ENCODE results near the gene ABCC6. TPM values are rescaled to one million over a fixed set of nuclear protein-coding genes. Genes with fewer than 3 reads are reported as not detected.
A peak's percentile ranks its signal among the peaks of the same experiment; 100 is the strongest.
"Not testable (repeated sequence)": the region's sequence is repeated elsewhere in the genome, so short reads cannot be mapped to it uniquely, and the experiment has no call there.

Gene ABCC6
- total RNA-seq, 2 experiments from 2014 or later, result not detected

DNA sequence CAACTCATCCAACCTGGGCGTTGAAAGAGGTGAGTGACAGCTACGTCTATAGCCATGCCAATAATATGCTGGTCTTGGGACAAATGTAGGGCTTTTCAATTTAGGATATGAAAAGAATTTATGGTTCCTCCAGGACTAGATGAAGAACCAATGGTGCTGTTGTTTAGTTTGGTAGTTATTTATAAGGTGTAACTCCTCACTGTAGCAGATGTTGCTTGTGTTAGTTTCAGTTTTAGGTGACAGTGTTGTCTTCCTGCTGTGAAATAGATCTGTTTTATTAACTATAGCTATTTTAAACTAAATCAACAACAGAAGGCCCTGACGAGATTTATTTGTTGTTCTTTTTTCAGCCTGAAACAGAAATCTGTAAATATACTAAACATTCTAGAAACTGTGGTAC is 24.1 kb upstream of the ABCC6 start:
- H3K9me3 Mint-ChIP-seq; POLR2A ChIA-PET; H3K27ac Mint-ChIP-seq; DNase-seq; H3K36me3 Mint-ChIP-seq; H3K4me1 Mint-ChIP-seq; H3K4me3 Mint-ChIP-seq; H3K27me3 Mint-ChIP-seq; ATAC-seq (ENCODE audit: low read depth): not testable (repeated sequence)

DNA sequence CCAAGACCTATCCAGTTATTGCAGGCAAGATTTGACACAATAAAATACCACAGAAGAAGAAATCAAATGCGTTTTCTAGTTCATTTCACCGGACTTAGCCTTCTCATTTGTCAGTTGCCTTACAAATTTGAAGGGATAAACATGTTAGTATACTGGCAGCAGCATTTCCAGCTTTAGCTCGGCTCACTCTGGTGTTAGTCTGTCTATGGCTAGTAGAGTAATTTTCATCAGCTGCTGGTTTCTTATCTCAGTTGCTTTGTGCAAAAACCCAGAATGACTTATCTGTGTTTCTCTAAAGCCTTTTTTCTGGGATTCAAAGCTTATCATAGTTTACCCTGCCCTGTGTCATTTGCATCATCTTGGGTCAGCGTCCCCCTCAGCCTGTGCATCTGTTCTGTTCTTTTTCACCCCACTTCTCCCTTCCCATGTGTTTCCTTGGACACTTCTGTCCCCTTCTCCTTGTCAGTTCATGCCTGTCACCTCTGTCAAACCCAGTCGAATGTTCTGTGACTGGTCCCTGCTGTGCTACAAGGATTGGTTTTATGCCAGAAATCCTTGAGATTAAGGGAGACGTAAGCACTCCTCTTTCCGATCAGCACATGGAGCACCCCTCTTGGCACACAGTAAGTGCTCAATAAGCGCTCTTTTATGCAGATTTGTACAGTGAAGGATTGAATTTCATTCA is 23.4 kb upstream of the ABCC6 start:
- H3K9me3 Mint-ChIP-seq, POLR2A ChIA-PET, H3K4me3 Mint-ChIP-seq: not testable (repeated sequence)

DNA sequence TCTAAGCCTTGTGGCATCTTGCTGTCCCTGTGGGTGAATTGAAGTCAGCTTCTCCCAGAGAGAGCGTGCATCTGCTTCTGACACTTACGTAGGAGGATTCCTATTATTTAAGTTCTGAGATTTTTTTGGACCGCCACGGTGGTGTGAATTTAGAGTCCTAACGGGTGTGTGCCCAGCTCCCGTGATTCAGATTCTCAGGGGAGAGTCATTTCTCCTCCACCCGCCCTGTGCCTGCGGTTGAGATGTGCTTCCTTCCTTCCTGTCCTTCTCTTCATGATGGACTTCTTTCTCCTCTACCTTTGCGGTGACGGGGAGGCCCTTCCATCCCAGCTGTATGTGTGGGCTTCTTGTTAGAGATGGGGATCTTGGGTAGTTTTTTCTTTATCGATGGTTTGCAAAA is 20.6 kb upstream of the ABCC6 start:
- H3K4me1 Mint-ChIP-seq; ATAC-seq (ENCODE audit: low read depth); POLR2A ChIA-PET; H3K9me3 Mint-ChIP-seq; DNase-seq; H3K27me3 Mint-ChIP-seq; H3K36me3 Mint-ChIP-seq; H3K4me3 Mint-ChIP-seq; H3K27ac Mint-ChIP-seq: not testable (repeated sequence)

More for the DNA sequence above, 23.4 kb upstream of the ABCC6 start:
- ATAC-seq (ENCODE audit: low read depth); DNase-seq; H3K4me1 Mint-ChIP-seq; H3K27me3 Mint-ChIP-seq; H3K27ac Mint-ChIP-seq; H3K36me3 Mint-ChIP-seq: not testable (repeated sequence)

DNA sequence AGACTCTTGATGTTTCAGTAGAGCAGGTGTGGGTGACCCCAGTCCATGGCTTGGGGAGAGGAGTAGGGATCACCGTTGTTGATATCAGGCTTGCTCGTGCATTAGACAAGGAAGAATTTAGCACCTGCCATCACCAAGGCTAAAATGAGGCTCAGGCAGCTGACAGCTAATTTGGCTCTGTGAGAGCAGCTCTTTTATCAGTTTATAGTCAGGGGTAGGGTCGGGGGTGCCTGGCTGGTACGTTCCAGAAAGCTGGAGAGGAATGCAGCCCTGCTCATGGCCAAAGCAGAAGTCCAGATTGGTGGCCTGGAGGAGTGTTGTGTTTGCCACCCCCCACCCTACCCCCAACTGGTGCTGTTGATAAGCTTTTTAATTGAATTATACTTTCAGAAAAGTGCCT is 17.4 kb upstream of the ABCC6 start:
- POLR2A ChIA-PET, H3K4me3 Mint-ChIP-seq: not testable (repeated sequence)

DNA sequence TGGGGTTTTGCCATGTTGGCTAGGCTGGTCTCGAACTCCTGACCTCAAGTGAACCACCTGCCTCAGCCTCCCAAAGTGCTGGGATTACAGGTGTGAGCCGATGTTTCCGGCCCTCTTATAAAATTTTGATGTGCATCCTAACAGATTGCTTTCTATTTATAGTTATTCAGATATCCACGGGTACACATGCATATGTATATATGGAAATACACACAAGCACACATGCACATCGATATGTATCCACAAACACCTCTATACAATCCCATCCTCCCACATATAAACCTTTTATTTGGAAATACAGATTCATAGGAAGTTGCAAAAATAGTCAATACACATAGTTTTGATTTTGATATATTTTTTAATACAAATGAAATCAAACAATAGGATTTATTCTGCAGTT is 14.4 kb upstream of the ABCC6 start:
- H3K27me3 Mint-ChIP-seq; H3K9me3 Mint-ChIP-seq; H3K4me3 Mint-ChIP-seq; DNase-seq; H3K27ac Mint-ChIP-seq; ATAC-seq (ENCODE audit: low read depth); H3K4me1 Mint-ChIP-seq; POLR2A ChIA-PET; H3K36me3 Mint-ChIP-seq: not testable (repeated sequence)

More for the DNA sequence above, 17.4 kb upstream of the ABCC6 start:
- ATAC-seq (ENCODE audit: low read depth); H3K9me3 Mint-ChIP-seq; DNase-seq; H3K36me3 Mint-ChIP-seq; H3K27me3 Mint-ChIP-seq; H3K27ac Mint-ChIP-seq; H3K4me1 Mint-ChIP-seq: not testable (repeated sequence)

DNA sequence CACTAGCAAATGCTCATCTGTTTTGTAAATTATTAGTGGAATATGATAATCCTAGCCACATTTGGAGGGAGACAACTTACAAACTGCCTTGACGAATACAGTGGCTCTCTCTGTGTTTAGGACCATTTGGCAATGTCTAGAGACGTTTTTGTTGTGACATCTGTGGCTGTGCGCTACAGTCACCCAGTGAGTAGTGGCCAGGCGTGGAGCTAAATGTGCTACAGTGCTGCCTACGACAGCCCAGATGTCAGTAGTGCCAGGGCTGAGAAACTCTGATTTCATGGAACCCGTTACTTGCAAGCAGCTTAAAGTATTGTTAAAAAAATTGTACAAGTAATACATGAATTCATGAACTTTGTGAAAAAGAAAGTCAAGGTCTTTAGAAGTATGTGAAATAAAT is 13.8 kb upstream of the ABCC6 start:
- DNase-seq; H3K36me3 Mint-ChIP-seq; H3K4me1 Mint-ChIP-seq; POLR2A ChIA-PET; ATAC-seq (ENCODE audit: low read depth); H3K27me3 Mint-ChIP-seq; H3K9me3 Mint-ChIP-seq; H3K27ac Mint-ChIP-seq; H3K4me3 Mint-ChIP-seq: not testable (repeated sequence)

DNA sequence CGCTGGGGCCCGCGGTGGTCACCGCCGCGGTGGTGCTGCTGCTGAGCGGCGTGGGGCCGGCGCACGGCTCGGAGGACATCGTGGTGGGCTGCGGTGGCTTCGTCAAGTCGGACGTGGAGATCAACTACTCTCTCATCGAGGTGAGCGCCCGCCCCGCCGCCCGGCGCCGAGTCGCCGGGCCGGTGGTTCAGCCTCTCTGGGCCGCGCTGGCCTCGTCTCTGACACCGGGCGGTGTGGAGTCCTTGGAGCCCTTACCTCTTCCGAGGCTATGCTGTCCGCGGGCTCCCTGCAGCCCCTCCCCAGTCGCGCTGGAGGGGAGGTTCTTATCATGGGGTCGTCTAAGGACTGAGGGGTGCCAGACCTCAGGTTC is 9.4 kb upstream of the ABCC6 start:
- H3K4me3 Mint-ChIP-seq, H3K27ac Mint-ChIP-seq, DNase-seq, H3K4me1 Mint-ChIP-seq, H3K9me3 Mint-ChIP-seq, H3K36me3 Mint-ChIP-seq, H3K27me3 Mint-ChIP-seq, POLR2A ChIA-PET: not testable (repeated sequence)
- peak; percentile 46 for ATAC-seq (ENCODE audit: low read depth)

DNA sequence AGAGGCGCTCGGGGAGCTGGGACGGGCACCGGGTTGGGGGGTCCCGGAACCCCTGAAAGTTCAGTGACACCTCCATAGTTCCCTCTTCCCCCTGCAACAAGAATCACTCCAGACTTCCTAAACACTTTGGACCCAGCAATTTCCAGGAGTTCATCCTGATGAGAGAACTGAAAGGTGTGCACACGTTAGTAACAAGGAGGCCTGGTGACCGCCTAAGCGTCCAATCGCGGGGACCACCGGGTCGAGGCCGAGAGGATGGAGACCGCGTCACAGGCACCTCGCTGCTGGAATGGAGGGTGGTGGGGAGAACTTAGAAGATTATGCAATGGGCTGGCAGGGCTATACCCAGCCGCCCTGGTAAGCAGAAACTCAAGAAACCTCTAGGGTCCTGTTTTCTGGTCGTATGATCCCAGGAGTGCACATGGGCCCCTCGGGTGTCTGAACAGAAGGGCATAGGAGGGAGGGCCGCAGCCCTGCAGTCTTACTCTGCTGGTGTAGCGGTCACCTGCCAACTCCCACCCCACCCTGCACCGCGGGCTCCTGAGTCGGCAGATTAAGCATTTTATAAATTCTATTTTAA is 458 bp upstream of the ABCC6 start:
- DNase-seq, H3K9me3 Mint-ChIP-seq, H3K27ac Mint-ChIP-seq, H3K36me3 Mint-ChIP-seq, POLR2A ChIA-PET, H3K4me1 Mint-ChIP-seq, H3K27me3 Mint-ChIP-seq: not testable (repeated sequence)
- H3K4me3 Mint-ChIP-seq, result peak overlapping the region; percentile 37
- peak; percentile 51 for ATAC-seq (ENCODE audit: low read depth)

DNA sequence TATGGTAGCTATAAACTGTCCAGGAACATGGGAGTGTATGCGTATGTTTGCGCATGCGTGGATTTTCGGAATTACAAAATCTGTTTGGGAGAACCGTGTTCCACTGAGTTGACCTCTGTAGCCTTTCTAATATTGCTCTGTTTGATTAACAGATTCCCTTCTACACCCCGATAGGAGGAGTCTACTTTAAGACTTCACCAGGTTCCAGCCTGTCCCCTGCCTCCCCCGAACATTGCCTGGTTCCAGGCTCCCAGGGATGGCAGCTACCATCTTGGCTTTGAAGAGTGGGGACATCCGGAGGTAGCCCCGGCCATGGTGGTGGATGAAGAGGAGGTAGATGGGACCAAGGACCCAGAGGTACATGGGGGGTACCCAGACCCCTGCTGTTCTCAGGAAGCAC is 1.9 kb downstream of the ABCC6 start:
- POLR2A ChIA-PET; DNase-seq; H3K9me3 Mint-ChIP-seq; H3K36me3 Mint-ChIP-seq; H3K4me3 Mint-ChIP-seq; H3K4me1 Mint-ChIP-seq; H3K27me3 Mint-ChIP-seq; H3K27ac Mint-ChIP-seq; ATAC-seq (ENCODE audit: low read depth): not testable (repeated sequence)

DNA sequence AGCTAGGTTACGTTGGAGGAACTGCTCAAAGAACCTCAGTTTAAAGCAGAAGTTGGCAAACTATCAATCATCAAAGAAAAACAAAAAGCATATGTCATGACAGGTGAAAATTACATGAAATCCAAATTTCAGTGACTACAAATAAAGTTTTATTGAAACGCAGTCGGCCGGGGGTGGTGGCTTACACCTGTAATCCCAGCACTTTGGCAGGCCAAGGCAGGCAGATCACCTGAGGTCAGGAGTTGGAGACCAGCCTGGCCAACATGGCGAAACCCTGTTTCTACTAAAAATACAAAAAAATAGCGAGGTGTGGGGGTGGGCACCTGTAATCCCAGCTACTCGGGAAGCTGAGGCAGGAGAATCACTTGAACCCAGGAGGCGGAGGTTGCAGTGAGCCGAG is 2.8 kb downstream of the ABCC6 start:
- ATAC-seq (ENCODE audit: low read depth); H3K36me3 Mint-ChIP-seq; H3K27me3 Mint-ChIP-seq; POLR2A ChIA-PET; H3K9me3 Mint-ChIP-seq; H3K4me3 Mint-ChIP-seq; H3K27ac Mint-ChIP-seq; DNase-seq; H3K4me1 Mint-ChIP-seq: not testable (repeated sequence)

DNA sequence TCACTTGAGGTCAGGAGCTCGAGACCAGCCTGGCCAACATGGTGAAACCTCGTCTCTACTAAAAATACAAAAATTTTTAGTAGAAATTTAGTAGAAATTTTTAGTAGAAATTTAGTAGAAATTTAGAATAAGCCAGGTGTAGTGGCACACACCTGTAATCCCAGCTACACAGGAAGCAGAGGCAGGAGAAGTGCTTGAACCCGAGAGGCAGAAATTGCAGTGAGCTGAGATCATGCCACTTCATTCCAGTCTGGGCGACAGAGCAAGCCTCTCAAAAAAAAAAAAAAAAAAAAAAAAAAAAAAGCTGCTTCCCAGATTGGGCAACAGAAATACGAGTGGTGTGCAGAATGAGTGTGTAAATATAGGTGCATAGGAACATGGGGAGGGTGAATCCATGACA is 4.5 kb downstream of the ABCC6 start:
- H3K27me3 Mint-ChIP-seq; DNase-seq; H3K36me3 Mint-ChIP-seq; POLR2A ChIA-PET; ATAC-seq (ENCODE audit: low read depth); H3K9me3 Mint-ChIP-seq; H3K4me1 Mint-ChIP-seq; H3K4me3 Mint-ChIP-seq; H3K27ac Mint-ChIP-seq: not testable (repeated sequence)

DNA sequence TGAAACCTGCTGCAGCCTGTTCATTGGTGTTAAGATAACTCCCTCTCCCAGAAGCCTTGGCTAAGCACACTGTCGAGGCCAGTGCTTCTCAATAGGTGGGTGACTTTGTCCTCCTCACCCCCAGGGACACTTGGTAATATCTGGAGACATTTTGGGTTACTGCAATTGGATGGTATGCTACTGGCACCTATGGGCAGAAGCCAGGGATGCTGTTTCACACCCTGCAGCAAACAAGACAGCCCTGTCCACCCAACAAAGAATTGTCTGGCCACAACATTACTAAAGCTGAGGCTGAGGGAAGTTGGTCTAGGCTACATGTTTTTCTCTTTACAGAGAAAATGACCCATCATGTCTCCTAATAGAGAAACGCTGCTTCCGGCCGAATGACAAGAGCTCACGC is 4.9 kb downstream of the ABCC6 start:
- H3K27me3 Mint-ChIP-seq; H3K4me1 Mint-ChIP-seq; DNase-seq; H3K36me3 Mint-ChIP-seq; H3K9me3 Mint-ChIP-seq; ATAC-seq (ENCODE audit: low read depth); POLR2A ChIA-PET; H3K27ac Mint-ChIP-seq; H3K4me3 Mint-ChIP-seq: not testable (repeated sequence)

DNA sequence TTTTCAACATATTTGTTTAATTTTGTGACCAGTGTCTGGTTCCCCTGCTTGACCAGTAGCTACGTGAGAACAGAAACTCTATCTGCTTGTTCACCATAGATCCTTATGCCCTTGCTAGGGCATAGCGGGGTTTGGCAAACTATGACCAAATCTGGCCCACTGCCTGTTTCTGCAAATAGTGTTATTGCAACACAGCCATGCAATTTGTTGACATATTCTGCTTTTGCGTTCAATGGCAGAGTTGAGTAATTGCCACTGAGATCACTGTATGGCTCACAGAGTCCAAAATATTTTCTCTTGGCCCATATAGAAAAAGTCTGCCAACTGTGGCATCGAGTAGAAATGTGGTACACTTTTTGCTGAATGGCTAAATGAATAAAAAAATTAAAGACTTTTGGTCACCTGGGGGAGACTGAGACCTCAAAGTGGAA is 9.4 kb downstream of the ABCC6 start:
- ATAC-seq (ENCODE audit: low read depth); H3K27me3 Mint-ChIP-seq; DNase-seq; POLR2A ChIA-PET; H3K27ac Mint-ChIP-seq; H3K4me1 Mint-ChIP-seq; H3K4me3 Mint-ChIP-seq; H3K9me3 Mint-ChIP-seq; H3K36me3 Mint-ChIP-seq: not testable (repeated sequence)

DNA sequence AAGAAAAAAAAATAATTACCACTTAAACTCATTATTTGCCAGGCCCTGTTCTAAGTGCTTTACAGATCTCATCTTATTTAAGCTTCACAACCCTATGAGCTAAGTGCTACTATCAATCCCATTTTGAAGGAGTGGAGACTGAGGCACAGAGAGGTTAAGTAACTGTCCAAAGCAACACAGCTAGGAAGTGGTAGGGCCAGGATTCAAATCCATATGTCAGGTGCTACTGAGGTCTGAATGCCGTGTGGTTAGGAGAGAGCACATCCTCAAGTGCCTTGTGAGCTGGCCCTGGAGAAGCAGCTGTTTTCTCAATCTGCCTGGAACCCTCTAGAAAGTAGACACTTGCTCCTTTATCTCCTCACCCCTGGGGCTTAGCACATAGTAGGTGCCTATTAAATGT is 11.9 kb downstream of the ABCC6 start:
- H3K9me3 Mint-ChIP-seq; H3K27me3 Mint-ChIP-seq; H3K27ac Mint-ChIP-seq; H3K4me3 Mint-ChIP-seq; POLR2A ChIA-PET; H3K36me3 Mint-ChIP-seq; H3K4me1 Mint-ChIP-seq; ATAC-seq (ENCODE audit: low read depth); DNase-seq: not testable (repeated sequence)

DNA sequence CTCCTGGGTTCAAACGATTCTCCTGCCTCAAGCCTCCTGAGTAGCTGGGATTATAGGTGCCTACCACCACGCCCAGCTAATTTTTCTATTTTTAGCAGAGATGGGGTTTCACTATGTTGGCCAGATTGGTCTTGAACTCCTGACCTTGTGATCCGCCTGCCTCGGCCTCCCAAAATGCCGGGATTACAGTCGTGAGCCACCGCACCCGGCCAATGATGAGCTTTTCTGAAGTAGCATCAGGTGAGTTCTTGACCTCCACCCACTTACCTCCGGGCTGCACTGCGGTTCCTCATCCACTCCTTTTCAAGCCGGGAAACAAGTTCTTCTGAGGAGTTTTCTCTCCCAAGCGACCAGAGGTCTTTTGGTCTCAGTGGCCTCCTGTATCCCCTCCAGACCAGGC is 14.8 kb downstream of the ABCC6 start:
- H3K4me1 Mint-ChIP-seq; H3K27me3 Mint-ChIP-seq; POLR2A ChIA-PET; DNase-seq; H3K4me3 Mint-ChIP-seq; ATAC-seq (ENCODE audit: low read depth); H3K9me3 Mint-ChIP-seq; H3K27ac Mint-ChIP-seq; H3K36me3 Mint-ChIP-seq: not testable (repeated sequence)

Data from activated naive CD8-positive, alpha-beta T cell treated with anti-CD3 and anti-CD28 coated beads, Interleukin-2, amount 10 ng/mL, durations not matched to agents 7 days and 5 days (primary cell).